Cortex of kidney (tissue), 1 donor: ENCODE data around the gene PIK3R3.

ENCODE experiments used
- DNase-seq: peaks from one replicate; lab custom pipeline; 2025; lab: John Stamatoyannopoulos, UW

PIK3R3 gene

GRCh38 chr1:46157916-46158311 lies 25.5 kb upstream of the PIK3R3 start:
- DNase-seq = no peak

GRCh38 chr1:46153732-46154131 lies 21.3 kb upstream of the PIK3R3 start:
- no peak for DNase-seq

GRCh38 chr1:46153228-46153627 lies 20.8 kb upstream of the PIK3R3 start:
- no peak for DNase-seq

DNA sequence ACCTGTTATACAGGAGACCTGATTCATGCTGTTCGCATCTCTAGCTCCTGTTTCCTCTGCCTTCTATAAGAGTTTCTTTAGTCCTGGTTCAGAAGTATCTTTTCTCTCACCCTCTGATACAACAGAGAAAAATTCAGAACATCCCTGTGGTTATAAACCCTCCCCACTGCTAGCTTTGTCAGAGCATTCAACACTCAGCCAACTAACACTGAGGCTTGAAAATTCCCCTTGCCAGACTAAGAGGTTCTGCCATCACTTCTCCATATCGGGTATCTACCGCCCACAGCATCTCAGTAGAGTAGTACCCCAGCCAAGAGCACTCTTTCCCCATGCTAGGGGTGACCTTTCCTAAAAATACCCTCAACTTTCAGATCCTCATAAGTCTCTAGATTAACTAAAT lies 19.6 kb upstream of the PIK3R3 start:
- no peak for DNase-seq

DNA sequence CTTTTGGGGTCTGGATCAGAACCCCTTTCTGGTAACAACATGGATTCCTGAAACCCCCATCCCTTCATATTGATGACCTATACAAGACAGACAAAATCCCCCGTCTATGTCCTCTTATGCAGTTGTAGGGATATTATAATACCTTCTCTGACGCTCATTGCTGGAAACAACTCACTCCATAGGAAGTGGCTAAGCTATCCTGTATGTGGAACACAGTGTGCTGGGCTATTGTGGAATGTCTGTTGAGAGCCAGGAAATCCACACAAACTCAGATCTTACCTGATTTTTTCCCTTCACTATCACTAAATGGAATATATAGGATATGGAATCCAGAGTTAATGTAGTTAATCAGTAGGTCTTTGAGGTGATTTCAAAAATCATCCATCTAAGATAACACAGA lies 17.7 kb upstream of the PIK3R3 start:
- no peak for DNase-seq

- no peak for DNase-seq
These were observed 15.9 kb upstream of the PIK3R3 start for GRCh38 chr1:46148318-46148717.

GRCh38 chr1:46137916-46138315 lies 5.5 kb upstream of the PIK3R3 start:
- no peak for DNase-seq

DNA sequence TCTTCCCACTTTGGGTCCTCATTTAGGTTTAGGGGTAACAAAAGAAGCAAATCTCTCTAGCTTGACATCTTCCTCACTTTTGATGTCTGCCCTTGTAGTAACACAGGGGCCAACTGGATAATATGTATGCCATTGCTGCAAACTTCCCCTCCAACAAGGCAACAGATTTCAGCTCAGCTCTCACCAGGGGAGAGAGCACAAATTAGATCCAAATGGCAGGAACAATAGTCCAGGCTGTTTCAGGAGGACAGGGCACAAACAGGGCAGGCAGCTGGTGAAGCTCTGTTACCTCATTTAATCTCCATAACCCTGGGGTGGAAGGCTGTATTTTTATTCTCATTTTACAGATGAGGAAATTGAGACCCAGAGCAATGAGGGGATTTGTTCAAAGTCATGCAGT lies 4.3 kb upstream of the PIK3R3 start:
- no peak for DNase-seq

DNA sequence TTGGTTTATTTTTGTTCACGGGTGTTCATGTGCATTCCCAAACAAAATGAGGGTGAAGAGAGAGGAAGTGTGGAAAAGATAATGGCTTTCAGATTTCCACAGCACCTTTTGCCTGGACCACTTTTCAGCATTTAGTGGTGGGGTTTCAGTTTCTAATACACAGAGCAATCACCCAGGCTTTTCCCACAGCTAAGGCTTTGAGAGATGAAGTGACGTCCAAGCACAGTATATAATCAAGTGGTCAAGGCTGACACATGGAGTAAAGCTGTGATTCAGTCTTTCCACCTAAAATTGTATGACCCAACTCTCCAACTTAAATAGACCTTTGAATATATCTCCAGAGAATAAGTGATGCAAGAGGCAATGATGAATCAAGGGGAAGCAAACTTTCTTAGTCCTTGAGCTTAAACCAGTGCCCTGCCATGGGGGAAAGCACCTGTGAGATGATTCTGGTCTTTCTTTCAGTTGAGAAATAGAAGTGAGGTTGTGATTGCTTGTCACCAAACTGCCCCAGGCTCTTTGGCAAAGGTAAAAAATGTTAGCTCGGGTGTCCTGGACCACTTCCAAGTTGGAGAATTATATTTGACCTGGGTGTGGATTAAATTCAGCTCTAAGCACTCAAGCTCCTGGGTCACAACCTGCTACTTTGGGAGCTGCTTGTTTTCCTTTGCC lies 2.4 kb upstream of the PIK3R3 start:
- DNase-seq = no peak

DNA sequence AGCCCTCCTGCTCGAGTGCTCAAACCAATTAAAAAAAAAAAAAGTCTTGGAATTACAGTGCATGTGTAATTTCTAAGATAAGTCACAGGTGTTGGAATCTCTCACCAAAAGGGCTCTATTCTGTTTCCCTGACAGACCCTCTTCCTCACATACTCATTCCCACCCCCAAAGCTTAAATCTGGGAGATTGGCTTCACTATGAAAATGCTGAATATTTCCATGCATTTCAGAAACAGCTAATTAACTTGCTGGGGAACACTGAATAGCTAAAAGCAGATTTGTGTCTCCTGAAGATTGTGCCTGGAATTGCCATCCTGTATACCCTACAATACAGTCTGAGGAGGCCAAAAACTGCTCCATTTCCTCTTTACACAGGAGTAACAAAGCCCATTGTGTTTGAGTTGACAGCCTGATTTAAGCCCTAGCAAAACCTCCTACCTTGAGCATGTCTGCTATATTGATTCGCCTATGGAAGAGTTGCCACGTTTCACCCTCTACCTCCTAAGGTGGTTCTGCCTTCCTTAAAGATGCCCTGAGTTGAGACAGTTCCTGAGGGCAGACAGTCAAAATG lies 1.4 kb upstream of the PIK3R3 start:
- no peak for DNase-seq

DNA sequence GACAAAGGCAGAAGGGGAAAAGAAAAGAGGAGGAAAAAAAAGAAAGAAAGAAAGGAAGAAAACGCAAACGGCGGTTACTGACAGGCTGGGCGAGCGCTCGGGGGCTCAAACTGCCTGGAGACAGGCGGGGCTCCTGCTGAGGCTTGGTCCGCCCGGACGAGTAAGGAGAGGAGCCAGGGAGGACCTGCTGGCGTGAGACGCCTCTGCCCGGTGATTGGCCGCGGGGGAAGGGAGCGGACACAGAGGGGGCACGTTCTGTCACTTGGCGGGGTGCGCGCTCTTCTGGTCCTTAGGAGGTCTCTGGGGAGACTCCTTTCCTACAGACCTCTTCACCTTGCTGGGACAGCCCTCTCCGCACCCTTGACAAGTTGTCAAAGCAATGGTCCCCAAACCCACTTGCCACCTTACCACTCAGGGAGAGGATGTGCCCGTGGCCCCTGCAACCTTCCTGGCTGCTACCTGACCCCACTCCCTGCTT lies 791 bp upstream of the PIK3R3 start:
- DNase-seq = no peak

DNA sequence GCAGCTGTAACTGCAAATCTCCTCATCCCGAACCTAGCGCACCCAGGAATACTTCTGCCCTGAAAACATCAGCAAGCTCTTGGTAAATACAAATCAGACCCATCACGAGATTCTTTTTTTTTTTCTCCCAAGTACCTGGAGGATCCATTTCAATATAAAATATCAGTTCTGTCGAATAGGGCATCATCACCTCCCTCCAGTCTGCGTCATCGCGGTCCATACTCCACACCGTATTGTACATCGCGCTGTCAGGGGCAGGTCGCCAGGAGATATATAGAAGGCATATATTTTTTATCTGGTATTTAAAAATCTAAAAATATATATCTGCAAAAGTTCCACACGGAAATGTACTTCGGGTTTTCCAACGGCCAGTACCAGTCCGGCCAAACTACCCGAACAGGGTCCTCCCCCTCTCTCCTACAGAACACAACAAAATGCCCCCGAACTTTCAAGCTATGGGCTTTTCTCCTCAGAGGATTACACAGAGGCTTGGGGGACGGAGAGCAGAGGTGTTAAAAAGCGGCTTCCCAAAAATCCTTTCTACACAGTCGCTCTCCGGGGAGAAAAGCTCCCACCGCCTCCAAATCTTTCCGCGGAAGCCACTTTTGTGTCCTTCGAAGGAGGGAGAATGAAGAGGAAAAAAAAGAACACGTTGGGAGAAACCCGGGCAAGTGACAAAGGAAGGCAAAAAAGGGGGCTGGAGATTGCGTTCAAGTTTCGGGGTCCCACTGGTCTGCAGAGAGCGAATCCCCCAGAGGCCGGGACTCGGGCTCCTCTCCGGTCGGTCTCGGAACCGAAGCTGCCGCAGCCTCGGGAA lies 509 bp downstream of the PIK3R3 start:
- DNase-seq = no peak

GRCh38 chr1:46131093-46131492 lies 1.3 kb downstream of the PIK3R3 start:
- no peak for DNase-seq

- DNase-seq = no peak
These were observed 1.8 kb downstream of the PIK3R3 start for GRCh38 chr1:46130606-46131005.

DNA sequence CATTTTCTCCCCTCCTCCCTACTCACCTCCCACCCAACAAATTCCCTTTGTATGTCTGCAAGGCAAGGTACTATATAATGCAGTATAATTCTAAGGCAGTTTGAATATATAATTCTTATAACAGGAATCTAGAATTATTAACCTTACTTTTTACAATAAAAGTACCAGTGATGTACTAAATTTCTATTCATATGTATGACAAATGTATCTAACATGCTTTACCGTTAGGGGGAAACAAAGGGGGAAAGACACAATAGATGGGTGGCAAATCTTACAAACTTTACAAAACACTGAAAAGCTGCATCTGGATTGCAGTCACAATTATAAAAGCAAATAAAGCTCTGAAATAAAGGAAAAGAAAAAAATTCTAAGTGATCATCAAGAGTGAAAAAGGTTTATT lies 2.3 kb downstream of the PIK3R3 start:
- no peak for DNase-seq

DNA sequence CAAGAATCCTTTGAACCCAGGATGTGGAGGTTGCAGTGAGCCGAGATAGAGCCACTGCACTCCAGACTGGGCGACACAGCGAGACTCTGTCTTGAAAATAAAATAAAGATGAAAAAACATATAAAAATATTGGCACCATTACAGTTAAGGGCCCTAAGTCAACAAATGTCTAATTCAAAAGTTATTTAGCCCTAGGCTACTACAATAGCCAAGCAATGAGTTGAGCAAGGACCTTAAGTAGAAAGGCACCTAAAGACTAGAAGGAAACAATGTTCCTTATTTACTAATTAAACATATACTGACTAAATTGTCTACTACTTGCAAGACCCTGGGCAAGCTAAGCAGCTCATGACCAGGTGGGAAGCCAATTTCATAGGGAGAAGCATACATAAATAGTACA lies 4.1 kb downstream of the PIK3R3 start:
- no peak for DNase-seq

- DNase-seq = no peak
These were observed 13.6 kb downstream of the PIK3R3 start for GRCh38 chr1:46118856-46119255.

GRCh38 chr1:46117810-46118494 lies 14.5 kb downstream of the PIK3R3 start:
- DNase-seq = no peak

DNA sequence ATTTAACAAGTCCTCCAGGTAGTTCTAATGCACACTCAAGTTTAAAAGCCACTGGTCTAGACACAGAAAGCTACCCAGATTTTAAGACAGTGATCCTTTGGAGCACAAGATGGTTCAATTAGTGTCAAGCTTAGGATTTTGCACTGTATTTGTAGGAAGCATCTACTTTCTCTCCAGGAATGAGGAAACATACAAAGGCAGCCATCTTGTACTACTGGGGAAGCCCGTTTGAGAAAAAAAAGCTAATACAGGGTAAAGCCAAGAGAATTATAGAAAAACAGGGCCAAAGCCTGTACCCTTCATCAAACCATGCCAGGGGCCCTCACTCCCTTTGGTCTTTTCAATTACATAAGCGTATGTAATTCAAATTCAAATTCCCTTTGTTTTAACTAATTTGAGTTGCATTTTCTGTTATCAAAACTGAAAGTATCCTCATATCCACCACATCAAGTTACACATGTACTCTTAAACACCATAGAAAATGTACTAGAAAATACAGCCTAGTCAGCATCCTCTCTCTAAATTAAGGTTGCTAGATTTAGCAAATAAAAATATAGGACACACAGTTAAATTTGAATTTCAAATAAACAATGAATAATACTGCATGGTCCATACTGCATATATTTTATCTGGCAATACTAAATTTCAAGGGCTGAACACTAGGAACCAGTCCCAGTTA lies 17.4 kb downstream of the PIK3R3 start:
- no peak for DNase-seq

DNA sequence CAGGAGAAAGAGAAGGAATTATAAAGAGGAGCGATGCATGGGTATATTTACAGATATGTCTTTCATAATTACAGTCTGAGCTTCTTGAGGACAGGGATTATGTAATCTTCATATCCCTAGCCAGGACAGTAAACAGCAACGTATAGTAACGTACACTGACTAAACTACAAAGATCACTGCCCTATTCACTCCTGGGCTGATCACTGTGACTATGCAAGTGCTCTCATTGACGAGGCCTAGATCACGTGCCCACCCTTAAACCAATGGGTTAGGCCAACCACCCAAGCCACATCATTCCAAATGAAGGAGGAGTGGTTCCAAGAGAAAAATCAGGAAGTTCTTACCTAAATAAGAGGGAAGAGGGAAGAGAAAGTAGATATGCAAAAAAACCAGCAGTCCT lies 18.5 kb downstream of the PIK3R3 start:
- DNase-seq = no peak

- no peak for DNase-seq
These were observed 20.3 kb downstream of the PIK3R3 start for GRCh38 chr1:46112108-46112507.

DNA sequence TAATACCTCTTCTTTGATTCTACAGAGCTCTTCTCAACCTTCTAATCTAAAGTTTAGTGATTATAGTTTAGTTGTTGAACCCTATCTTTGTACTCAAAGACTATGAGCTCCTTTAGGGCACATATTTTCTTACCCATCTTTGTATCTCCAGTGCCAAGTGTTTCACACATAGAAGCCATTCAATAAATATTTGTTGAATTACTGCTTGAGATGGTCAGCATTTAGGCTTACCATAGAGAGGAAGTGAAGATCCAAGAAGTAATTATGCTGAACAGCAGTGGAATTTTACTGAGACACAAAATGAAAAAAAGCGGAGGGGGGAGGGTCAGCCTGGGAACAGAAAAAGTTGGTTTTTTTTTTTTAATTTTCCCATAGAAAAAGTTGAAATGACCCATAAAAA lies 21.9 kb downstream of the PIK3R3 start:
- no peak for DNase-seq
